ENCODE measurements around the gene GPBP1L1. TPM values are rescaled to one million over a fixed set of nuclear protein-coding genes. Genes with fewer than 3 reads are reported as not detected.

GPBP1L1 gene
- total and polyA plus RNA-seq, 2 of the 4 experiments (the other 2 are of a cell fraction), result 31.5 to 57.4 TPM

DNA sequence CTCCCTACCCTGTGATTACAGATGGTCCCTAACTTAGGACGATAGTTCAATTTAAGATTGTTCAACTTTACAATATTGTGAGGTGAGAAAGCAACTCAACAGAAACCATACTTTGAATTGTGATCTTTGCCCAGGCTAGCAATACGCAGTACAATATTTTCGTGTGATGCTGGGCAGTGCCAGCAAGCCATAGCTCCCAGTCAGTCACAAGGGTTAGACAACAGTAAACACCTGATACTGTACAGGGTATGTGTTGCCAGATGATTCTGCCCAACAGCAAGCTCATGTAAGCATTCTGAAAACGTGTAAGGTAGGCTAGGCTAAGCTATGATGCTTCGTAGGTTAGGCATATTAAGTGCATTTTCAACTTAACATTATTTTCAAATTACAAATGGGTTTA, 11.9 kb downstream of the GPBP1L1 start:
- TF ChIP-seq CEBPB (IDR thresholded peaks at IDR 0.05; ENCODE audit: low read depth, low read length) (no peak), BHLHE40 (IDR thresholded peaks at IDR 0.05; ENCODE audit: low read depth, low read length) (no peak), FOS (IDR thresholded peaks at IDR 0.05; ENCODE audit: low read depth, low read length) (no peak), MAZ (IDR thresholded peaks at IDR 0.05; ENCODE audit: borderline replicate concordance, low read depth, low read length) (no peak), ELK1 (IDR thresholded peaks at IDR 0.05; ENCODE audit: borderline replicate concordance, low read depth, low read length) (no peak), CHD1 (IDR thresholded peaks at IDR 0.05; ENCODE audit: low read depth, low read length) (no peak), NFE2L2 (IDR thresholded peaks at IDR 0.05; ENCODE audit: low read depth, low read length) (no peak), MXI1 (IDR thresholded peaks at IDR 0.05; ENCODE audit: borderline replicate concordance, low read depth, low read length) (no peak), RCOR1 (IDR thresholded peaks at IDR 0.05; ENCODE audit: insufficient replicate concordance, low read length) (no peak), POLR2A (IDR thresholded peaks at IDR 0.05; ENCODE audit: low read depth, low read length) (no peak), SMC3 (IDR thresholded peaks at IDR 0.05; ENCODE audit: low read depth, low read length) (no peak), RFX5 (IDR thresholded peaks at IDR 0.05; ENCODE audit: low read depth, low read length) (no peak), MAFK (IDR thresholded peaks at IDR 0.05; ENCODE audit: low read depth, low read length) (no peak), RAD21 (IDR thresholded peaks at IDR 0.05; ENCODE audit: low read length) (no peak)
- TF ChIP-seq, protein P1, sequence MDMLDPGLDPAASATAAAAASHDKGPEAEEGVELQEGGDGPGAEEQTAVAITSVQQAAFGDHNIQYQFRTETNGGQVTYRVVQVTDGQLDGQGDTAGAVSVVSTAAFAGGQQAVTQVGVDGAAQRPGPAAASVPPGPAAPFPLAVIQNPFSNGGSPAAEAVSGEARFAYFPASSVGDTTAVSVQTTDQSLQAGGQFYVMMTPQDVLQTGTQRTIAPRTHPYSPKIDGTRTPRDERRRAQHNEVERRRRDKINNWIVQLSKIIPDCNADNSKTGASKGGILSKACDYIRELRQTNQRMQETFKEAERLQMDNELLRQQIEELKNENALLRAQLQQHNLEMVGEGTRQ (IDR thresholded peaks at IDR 0.05; ENCODE audit: low read depth, low read length), result no peak
- TF ChIP-seq, protein P2, sequence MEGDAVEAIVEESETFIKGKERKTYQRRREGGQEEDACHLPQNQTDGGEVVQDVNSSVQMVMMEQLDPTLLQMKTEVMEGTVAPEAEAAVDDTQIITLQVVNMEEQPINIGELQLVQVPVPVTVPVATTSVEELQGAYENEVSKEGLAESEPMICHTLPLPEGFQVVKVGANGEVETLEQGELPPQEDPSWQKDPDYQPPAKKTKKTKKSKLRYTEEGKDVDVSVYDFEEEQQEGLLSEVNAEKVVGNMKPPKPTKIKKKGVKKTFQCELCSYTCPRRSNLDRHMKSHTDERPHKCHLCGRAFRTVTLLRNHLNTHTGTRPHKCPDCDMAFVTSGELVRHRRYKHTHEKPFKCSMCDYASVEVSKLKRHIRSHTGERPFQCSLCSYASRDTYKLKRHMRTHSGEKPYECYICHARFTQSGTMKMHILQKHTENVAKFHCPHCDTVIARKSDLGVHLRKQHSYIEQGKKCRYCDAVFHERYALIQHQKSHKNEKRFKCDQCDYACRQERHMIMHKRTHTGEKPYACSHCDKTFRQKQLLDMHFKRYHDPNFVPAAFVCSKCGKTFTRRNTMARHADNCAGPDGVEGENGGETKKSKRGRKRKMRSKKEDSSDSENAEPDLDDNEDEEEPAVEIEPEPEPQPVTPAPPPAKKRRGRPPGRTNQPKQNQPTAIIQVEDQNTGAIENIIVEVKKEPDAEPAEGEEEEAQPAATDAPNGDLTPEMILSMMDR (conservative IDR thresholded peaks at IDR 0.05; ENCODE audit: low read depth, low read length), result no peak
- Histone ChIP-seq H3K4ac (ENCODE audit: low read depth, low read length) (0 out of 2 replicates have a peak overlapping the region, but pooled peaks have one; percentile 15), H2BK120ac (ENCODE audit: low read depth, low read length) (no peak overlapping the region), H4K91ac (ENCODE audit: insufficient read depth, low read depth, low read length) (peak overlapping the region; percentile 7; the same call in 1 of the 2 replicates), H3K4me2 (ENCODE audit: low read depth, low read length) (no peak overlapping the region), H2AK5ac (ENCODE audit: low read depth, low read length) (no peak overlapping the region; the same call in 1 of the 2 replicates), H3K9me3 (ENCODE audit: control insufficient read depth, insufficient read depth, low read length) (no peaks in the 10 kb centered on the region), H3K18ac (ENCODE audit: low read depth, low read length) (no peak overlapping the region), H3K9ac (ENCODE audit: low read depth, low read length) (no peak overlapping the region), H3K79me1 (ENCODE audit: low read depth in 1 of 2, low read length in 2 of 2) (peaks cover 17 to 74% of the 10 kb centered on the region in 2 experiments), H3K4me3 (ENCODE audit: insufficient read depth, low read depth, low read length) (no peak overlapping the region), H4K20me1 (ENCODE audit: insufficient read depth, low read length) (peaks cover 85% of the 10 kb centered on the region), H4K5ac (ENCODE audit: low read depth, low read length) (no peak overlapping the region), H2AK9ac (replicated peaks; ENCODE audit: low read depth, low read length, poor library complexity) (no peak overlapping the region), H3K27ac (ENCODE audit: insufficient read depth, low read length) (no peak overlapping the region), H2BK5ac (ENCODE audit: low read depth, low read length, poor library complexity, severe bottlenecking) (peak overlapping the region; percentile 5), H2BK15ac (ENCODE audit: low read depth, low read length) (no peak overlapping the region), H3K27me3 (ENCODE audit: control insufficient read depth, insufficient read depth, low read length) (no peaks in the 10 kb centered on the region), H2AFZ (replicated peaks; ENCODE audit: low read length, poor library complexity) (no peak overlapping the region), H2BK20ac (ENCODE audit: low read depth, low read length) (peak overlapping the region; percentile 40; the same call in 1 of the 2 replicates), H3K36me3 (ENCODE audit: control insufficient read depth, insufficient read depth, low read length) (peaks cover 3% of the 10 kb centered on the region), H3K23ac (ENCODE audit: low read depth, low read length) (peak overlapping the region; percentile 65; the same call in 1 of the 2 replicates), H3K9me1 (ENCODE audit: insufficient read depth, low read length) (peaks cover 22% of the 10 kb centered on the region), H3K14ac (replicated peaks; ENCODE audit: low read depth, low read length) (no peak overlapping the region), H3K56ac (ENCODE audit: extremely low read depth, insufficient read depth, low read length) (no peak overlapping the region), H4K8ac (ENCODE audit: low read depth in 2 of 2, low read length in 2 of 2) (peak overlapping the region in 1 of 2 experiments; percentile 50; a peak in 1 of 4 replicates), H3K4me1 (ENCODE audit: control insufficient read depth, insufficient read depth, low read length) (peaks cover 11% of the 10 kb centered on the region)
- CTCF ChIA-PET, result no interaction called here
- in situ Hi-C loops (cut with MboI; ENCODE audit: low sequenced_read_pairs), result no loop called here
- POLR2A ChIA-PET (ENCODE audit: unreplicated experiment), result no interaction called here
- 93% methylated on average over 2 of the region's 5 CpGs; no CpG with 5 or more reads in 1 of the 2 experiments for WGBS, 2 experiments (ENCODE audit: extremely low coverage in 2 of 2, insufficient read length in 1 of 2)
- intact Hi-C loops (cut with micrococcal nuclease), result no loop called here
- DNase-seq (no peak), ATAC-seq (ENCODE audit: low read depth) (no peak)
- BruUV-seq (replicated peaks), result no TSS peak
- dilution Hi-C loops (cut with HindIII; ENCODE audit: low sequenced_read_pairs, unreplicated experiment), result no loop called here
